Right atrium auricular region (tissue), 2 donors: Measurements from ENCODE around the gene SULT1A1. TPM values are rescaled to one million over a fixed set of nuclear protein-coding genes. Genes with fewer than 3 reads are reported as not detected.
"Not testable (repeated sequence)": the region's sequence is repeated elsewhere in the genome, so short reads cannot be mapped to it uniquely, and the experiment has no call there.

Experiments
- DNase-seq: peaks from one replicate; pipeline ENCODE4 v3.0.0-alpha.2; 2019; ENCODE audit warnings: low spot score
- H3K27ac ChIP-seq, 2 donors: fragments of 200-600 bp; sonication (generic); 1 replicate in 1 of 2; 2 replicates in 1 of 2; pipeline ENCODE4 v1.5.1; 2016 to 2019
- H3K27me3 ChIP-seq, 2 donors: fragments of 200-600 bp; sonication (generic); one replicate each; pipeline versions ENCODE4 v1.5.1 to v1.6.0; 2017 to 2019
- H3K36me3 ChIP-seq: fragments of 200-600 bp; sonication (generic); one replicate; pipeline ENCODE4 v1.5.1; 2016
- H3K4me1 ChIP-seq, 2 donors: fragments of 200-600 bp; sonication (generic); one replicate each; pipeline versions ENCODE4 v1.5.1 to v1.6.0; 2017 to 2019
- H3K4me3 ChIP-seq, 2 donors: fragments of 200-600 bp; sonication (generic); 1 replicate in 1 of 2; 2 replicates in 1 of 2; pipeline ENCODE4 v1.5.1; 2017 to 2019; ENCODE audit warnings: mild to moderate bottlenecking in 1 of 2, moderate library complexity in 1 of 2
- H3K9me3 ChIP-seq, 2 donors: fragments of 200-600 bp; sonication (generic); one replicate each; pipeline ENCODE4 v1.5.1; 2019
- total RNA-seq, 2 donors: library from RNA; depleted of rRNA; stranded (reverse); fragments of >200 nt; gene quantifications; one replicate each; pipeline ENCODE4 v1.1.0, GENCODE V29; 2016
- TF ChIP-seq, protein P1 (sequence below), 2 donors: fragments of 200-600 bp; sonication (generic); IDR thresholded peaks; one replicate each; pipeline ENCODE4 v1.5.1; 2019; ENCODE audit warnings: antibody characterized with exemption in 2 of 2

The SULT1A1 gene
- total RNA-seq, 2 donors from 2014 or later: 37.9 to 38.1 TPM

DNA sequence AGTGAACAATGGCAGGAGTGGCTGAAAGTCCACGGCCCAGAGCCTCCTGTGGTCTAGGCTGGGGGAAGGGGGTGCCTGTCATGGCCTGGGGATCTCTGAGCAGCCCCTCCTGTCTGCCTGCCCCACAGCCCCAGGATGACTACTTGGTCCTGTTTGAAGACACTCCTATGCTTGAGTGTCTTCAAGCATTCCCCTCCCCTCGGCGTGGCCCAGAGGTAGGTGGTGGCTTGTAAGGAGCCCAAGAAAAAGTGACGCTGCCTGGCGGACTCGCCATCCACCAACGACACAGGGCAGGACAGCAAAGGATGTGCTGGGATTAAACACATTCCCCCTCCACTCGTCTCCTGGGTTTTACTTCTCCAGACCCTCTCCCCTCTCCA is 5.7 kb downstream of the SULT1A1 start:
- no peak overlapping the region for H3K27ac ChIP-seq
- DNase-seq: no peak
- no peaks in the 10 kb centered on the region for H3K36me3 ChIP-seq
- TF ChIP-seq, protein P1, sequence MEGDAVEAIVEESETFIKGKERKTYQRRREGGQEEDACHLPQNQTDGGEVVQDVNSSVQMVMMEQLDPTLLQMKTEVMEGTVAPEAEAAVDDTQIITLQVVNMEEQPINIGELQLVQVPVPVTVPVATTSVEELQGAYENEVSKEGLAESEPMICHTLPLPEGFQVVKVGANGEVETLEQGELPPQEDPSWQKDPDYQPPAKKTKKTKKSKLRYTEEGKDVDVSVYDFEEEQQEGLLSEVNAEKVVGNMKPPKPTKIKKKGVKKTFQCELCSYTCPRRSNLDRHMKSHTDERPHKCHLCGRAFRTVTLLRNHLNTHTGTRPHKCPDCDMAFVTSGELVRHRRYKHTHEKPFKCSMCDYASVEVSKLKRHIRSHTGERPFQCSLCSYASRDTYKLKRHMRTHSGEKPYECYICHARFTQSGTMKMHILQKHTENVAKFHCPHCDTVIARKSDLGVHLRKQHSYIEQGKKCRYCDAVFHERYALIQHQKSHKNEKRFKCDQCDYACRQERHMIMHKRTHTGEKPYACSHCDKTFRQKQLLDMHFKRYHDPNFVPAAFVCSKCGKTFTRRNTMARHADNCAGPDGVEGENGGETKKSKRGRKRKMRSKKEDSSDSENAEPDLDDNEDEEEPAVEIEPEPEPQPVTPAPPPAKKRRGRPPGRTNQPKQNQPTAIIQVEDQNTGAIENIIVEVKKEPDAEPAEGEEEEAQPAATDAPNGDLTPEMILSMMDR (IDR thresholded peaks at IDR 0.05): no peak
- H3K4me1 ChIP-seq: peaks cover 0 to 6% of the 10 kb centered on the region in 2 donors
- no peak overlapping the region for H3K4me3 ChIP-seq
- no peaks in the 10 kb centered on the region for H3K27me3 ChIP-seq
- no peaks in the 10 kb centered on the region for H3K9me3 ChIP-seq

DNA sequence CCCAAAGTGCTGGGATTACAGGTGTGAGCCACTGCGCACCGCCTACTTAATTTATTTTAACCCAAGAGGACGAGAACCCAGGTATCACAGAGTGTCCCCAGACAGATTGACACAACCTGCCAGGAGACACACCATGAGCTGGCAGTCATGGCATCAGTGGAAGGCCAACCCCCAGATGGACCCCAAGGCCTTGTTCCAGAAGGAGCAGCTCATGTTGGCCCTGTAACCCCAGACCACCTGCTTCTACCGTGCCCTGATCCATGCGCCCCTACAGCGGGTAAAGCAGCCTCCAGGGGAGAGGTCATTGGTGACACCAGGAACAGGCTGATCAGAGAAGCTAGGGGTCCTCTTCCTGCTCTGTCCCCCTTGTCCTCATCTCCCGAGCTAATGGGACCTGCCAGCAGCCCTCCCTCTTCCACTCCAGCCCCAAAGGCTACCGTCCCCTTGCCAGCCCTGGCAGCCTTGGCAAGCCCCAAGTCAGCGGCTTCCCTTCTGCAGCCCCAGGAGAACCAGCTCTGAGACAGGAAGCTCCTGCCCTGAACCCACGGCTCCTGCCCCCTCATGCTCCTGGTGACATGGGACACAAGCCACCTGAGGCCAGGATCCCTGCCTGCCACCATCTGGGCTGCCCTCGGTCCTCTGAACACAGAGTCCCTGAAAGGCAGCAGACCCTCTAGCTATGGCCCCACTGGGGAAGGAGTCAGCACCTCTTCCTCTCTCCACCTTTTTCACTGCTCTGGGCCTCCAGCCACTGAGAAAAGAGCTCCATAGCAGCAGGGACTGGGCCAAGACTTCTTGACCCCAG is 6.3 kb downstream of the SULT1A1 start:
- no peak for DNase-seq
- Histone ChIP-seq H3K36me3 (no peaks in the 10 kb centered on the region), H3K9me3 (no peaks in the 10 kb centered on the region), H3K27ac (no peak overlapping the region), H3K27me3 (no peaks in the 10 kb centered on the region), H3K4me1 (no peaks in the 10 kb centered on the region), H3K4me3 (no peak overlapping the region)
- TF ChIP-seq, protein P1 (IDR thresholded peaks at IDR 0.05): no peak

- H3K9me3 ChIP-seq: no peaks in the 10 kb centered on the region
- H3K27me3 ChIP-seq: no peaks in the 10 kb centered on the region
- H3K4me3 ChIP-seq: no peak overlapping the region
- no peaks in the 10 kb centered on the region for H3K36me3 ChIP-seq
- TF ChIP-seq, protein P1 (IDR thresholded peaks at IDR 0.05): no peak
- no peak overlapping the region for H3K27ac ChIP-seq
- H3K4me1 ChIP-seq: peaks cover 0 to 5% of the 10 kb centered on the region in 2 donors
- DNase-seq: no peak
Measured at GRCh38 chr16:28602529-28602928, 7.3 kb downstream of the SULT1A1 start.

DNA sequence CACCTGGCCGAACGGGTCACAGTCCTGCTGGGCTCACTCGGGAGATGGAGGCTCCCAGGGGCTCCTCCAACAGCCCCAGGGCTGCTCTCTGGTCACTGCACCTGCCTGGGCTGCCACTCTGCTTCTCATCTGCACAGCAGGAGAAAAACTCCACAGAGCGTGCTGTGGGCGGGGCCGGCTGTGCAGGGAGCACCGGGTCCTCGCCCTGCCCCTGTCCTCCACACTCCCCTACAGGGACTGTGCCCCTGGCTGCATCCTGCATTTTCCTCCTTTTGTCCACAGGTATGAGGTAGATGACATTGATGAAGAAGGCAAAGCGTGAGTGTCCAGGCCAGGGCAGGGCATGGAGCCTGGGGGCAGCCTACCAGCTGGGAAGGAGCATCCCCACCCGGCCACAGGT is 7.8 kb downstream of the SULT1A1 start:
- not testable (repeated sequence) for H3K4me1 ChIP-seq, H3K27ac ChIP-seq, DNase-seq, H3K4me3 ChIP-seq, H3K36me3 ChIP-seq, H3K9me3 ChIP-seq, H3K27me3 ChIP-seq

DNA sequence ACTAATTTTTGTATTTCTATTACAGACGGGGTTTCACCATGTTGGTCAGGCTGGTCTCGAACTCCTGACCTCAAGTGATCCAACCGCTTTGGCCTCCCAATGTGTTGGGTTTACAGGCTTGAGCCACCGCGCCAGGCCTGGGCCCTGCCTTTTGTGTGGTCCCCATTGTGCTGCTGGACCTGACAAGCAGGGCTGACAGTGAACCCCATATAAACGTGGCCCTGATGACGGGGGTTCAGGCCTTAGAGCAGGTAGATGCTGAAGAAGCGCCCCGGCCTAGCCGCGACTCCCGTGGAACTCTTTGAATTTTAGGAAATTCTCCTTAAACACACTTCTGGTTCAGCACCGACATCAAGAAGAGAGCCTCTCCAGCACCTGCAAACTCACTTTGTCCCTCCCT is 8.3 kb downstream of the SULT1A1 start:
- not testable (repeated sequence) for H3K36me3 ChIP-seq, DNase-seq, H3K9me3 ChIP-seq, H3K4me3 ChIP-seq, H3K27me3 ChIP-seq, H3K27ac ChIP-seq
- H3K4me1 ChIP-seq: peaks cover 0 to 14% of the 10 kb centered on the region in 2 donors

GRCh38 chr16:28600965-28601364 is 8.9 kb downstream of the SULT1A1 start:
- DNase-seq, H3K27me3 ChIP-seq, H3K4me3 ChIP-seq, H3K36me3 ChIP-seq, H3K27ac ChIP-seq, H3K9me3 ChIP-seq: not testable (repeated sequence)
- peaks cover 0 to 20% of the 10 kb centered on the region in 2 donors for H3K4me1 ChIP-seq

GRCh38 chr16:28599377-28600285 is 10.2 kb downstream of the SULT1A1 start:
- H3K27ac ChIP-seq, DNase-seq, H3K36me3 ChIP-seq, H3K9me3 ChIP-seq, H3K4me3 ChIP-seq, H3K27me3 ChIP-seq: not testable (repeated sequence)
- peaks cover 0 to 22% of the 10 kb centered on the region in 2 donors for H3K4me1 ChIP-seq
